ENCODE measurements around the gene OR52B6.
"Not testable (repeated sequence)": the region's sequence is repeated elsewhere in the genome, so short reads cannot be mapped to it uniquely, and the experiment has no call there.

The OR52B6 gene

DNA sequence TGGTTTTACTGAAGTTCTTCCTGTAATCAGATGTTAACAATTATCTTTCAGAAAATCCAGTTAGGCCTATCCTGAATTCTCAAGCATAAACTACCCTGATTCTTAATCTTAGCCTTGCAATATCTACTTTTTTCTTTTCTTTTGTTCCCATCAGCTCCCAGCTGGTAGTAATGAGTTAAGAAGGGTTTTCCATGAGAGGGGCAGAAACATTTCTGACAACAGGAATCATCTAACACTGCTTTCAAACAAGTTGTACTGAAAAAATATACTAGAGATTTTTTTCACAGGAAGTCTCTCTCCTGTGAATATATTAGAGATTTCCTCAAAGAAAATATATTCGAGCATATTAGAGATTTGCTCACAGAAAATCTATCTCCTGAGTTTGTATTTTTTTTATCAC, 12.5 kb downstream of the OR52B6 start:
- Histone ChIP-seq H3K36me3 (ENCODE audit: control insufficient read depth in 2 of 2, insufficient read depth in 2 of 2, low read length in 2 of 2) (no peaks in the 10 kb centered on the region), H3K9ac (ENCODE audit: low read length in 2 of 2) (no peak overlapping the region), H3K9me3 (ENCODE audit: control insufficient read depth in 2 of 2, low read length in 2 of 2) (no peaks in the 10 kb centered on the region), H3K27ac (ENCODE audit: low read length) (no peak overlapping the region), H3K4me3 (ENCODE audit: low read length in 2 of 2) (no peak overlapping the region), H3K4me1 (ENCODE audit: control insufficient read depth, insufficient read depth, low read length) (peaks cover 11% of the 10 kb centered on the region), H3K27me3 (ENCODE audit: control insufficient read depth in 1 of 2, insufficient read depth in 2 of 2, low read length in 2 of 2) (no peaks in the 10 kb centered on the region)

DNA sequence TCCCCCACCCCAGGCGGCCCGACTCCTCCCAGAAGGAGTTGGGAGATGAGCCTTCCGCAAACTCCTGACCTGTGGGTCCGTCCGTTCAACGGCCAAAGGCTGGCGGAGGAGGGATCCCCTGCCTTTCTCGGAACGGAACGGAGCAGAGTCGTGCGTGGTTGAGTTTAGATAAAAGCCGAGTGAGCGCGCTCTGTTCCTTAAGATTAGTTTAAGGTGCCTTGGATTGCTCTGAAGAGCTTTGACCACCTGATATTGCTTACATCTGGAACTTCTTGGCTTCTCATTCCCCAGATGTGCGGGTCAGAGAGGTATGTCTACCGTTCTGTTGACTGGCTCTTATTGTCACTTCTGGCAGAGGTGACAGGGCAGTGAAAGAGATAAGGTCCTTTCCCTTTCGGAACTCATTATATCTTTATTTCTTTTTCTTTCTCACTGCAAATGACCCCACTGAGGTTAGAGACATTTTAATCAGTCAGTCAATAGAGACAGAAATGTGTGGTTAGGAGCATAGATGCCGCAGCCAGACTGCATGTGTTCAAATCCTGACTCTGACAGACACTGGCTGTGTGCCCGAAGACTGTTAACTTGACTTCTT, 16.0 kb downstream of the OR52B6 start, which contains the start of gene TRIM6:
Gene TRIM6 (plus strand): TSS at position 31 of the 595 bp plus-strand sequence. CDS start 261 bp downstream, at position 292.
- peak within 1 kb of the TSS; percentile 80 to 84 for H3K9ac ChIP-seq (ENCODE audit: low read length in 2 of 2)
- peaks cover 21% of the 10 kb centered on the region for H3K4me1 ChIP-seq (ENCODE audit: control insufficient read depth, insufficient read depth, low read length)
- H3K4me3 ChIP-seq (ENCODE audit: low read length in 2 of 2) = peak within 1 kb of the TSS; percentile 77 to 85
- peak within 1 kb of the TSS; percentile 69 for H3K27ac ChIP-seq (ENCODE audit: low read length)
- no peaks in the 10 kb centered on the region for H3K27me3 ChIP-seq (ENCODE audit: control insufficient read depth in 1 of 2, insufficient read depth in 2 of 2, low read length in 2 of 2)
- no peaks in the 10 kb centered on the region for H3K9me3 ChIP-seq (ENCODE audit: control insufficient read depth in 2 of 2, low read length in 2 of 2)
- no peaks in the 10 kb centered on the region for H3K36me3 ChIP-seq (ENCODE audit: control insufficient read depth in 2 of 2, insufficient read depth in 2 of 2, low read length in 2 of 2)

GRCh38 chr11:5597953-5598352, 17.3 kb downstream of the OR52B6 start:
- Histone ChIP-seq H3K4me1 (ENCODE audit: control insufficient read depth, insufficient read depth, low read length) (peaks cover 21% of the 10 kb centered on the region), H3K36me3 (ENCODE audit: control insufficient read depth in 2 of 2, insufficient read depth in 2 of 2, low read length in 2 of 2) (no peaks in the 10 kb centered on the region), H3K27ac (ENCODE audit: low read length) (peak overlapping the region; percentile 37), H3K9me3 (ENCODE audit: control insufficient read depth in 2 of 2, low read length in 2 of 2) (no peaks in the 10 kb centered on the region), H3K9ac (ENCODE audit: low read length in 2 of 2) (no peak overlapping the region), H3K27me3 (ENCODE audit: control insufficient read depth in 1 of 2, insufficient read depth in 2 of 2, low read length in 2 of 2) (no peaks in the 10 kb centered on the region), H3K4me3 (ENCODE audit: low read length in 2 of 2) (peak overlapping the region; percentile 27 to 52)

- peak overlapping the region in 1 of 2 donors; percentile 22 for H3K4me3 ChIP-seq (ENCODE audit: low read length in 2 of 2)
- no peaks in the 10 kb centered on the region for H3K27me3 ChIP-seq (ENCODE audit: control insufficient read depth in 1 of 2, insufficient read depth in 2 of 2, low read length in 2 of 2)
- peak overlapping the region; percentile 86 for H3K27ac ChIP-seq (ENCODE audit: low read length)
- peaks cover 21% of the 10 kb centered on the region for H3K4me1 ChIP-seq (ENCODE audit: control insufficient read depth, insufficient read depth, low read length)
- H3K9ac ChIP-seq (ENCODE audit: low read length in 2 of 2) = peak overlapping the region; percentile 46 to 75
- H3K36me3 ChIP-seq (ENCODE audit: control insufficient read depth in 2 of 2, insufficient read depth in 2 of 2, low read length in 2 of 2) = no peaks in the 10 kb centered on the region
- H3K9me3 ChIP-seq (ENCODE audit: control insufficient read depth in 2 of 2, low read length in 2 of 2) = no peaks in the 10 kb centered on the region
These were observed 19.7 kb downstream of the OR52B6 start for GRCh38 chr11:5600374-5600851.

DNA sequence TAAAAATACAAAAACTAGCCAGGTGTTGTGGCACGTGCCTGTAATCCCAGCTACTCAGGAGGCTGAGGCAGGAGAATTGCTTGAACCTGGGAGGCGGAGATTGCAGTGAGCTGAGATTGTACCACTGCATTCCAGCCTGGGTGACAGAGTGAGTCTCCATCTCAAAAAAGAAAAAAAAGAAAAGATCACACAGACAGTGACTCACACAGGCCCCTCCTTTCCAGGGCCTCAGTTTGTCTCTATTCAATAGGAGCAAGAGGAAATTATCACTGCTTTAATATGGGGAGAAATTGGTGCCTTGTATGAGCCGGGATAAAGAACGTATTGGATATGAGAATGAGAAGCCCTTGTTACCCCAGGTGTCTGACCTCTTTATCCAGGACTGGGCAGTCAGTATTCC, 22.1 kb downstream of the OR52B6 start:
- H3K27ac ChIP-seq (ENCODE audit: low read length) = not testable (repeated sequence)

GRCh38 chr11:5603326-5603725, 22.6 kb downstream of the OR52B6 start:
- Histone ChIP-seq H3K4me1 (ENCODE audit: control insufficient read depth, insufficient read depth, low read length) (peaks cover 14% of the 10 kb centered on the region), H3K27me3 (ENCODE audit: control insufficient read depth in 1 of 2, insufficient read depth in 2 of 2, low read length in 2 of 2) (no peaks in the 10 kb centered on the region), H3K36me3 (ENCODE audit: control insufficient read depth in 2 of 2, insufficient read depth in 2 of 2, low read length in 2 of 2) (no peaks in the 10 kb centered on the region), H3K4me3 (ENCODE audit: low read length in 2 of 2) (no peak overlapping the region), H3K9ac (ENCODE audit: low read length in 2 of 2) (no peak overlapping the region), H3K27ac (ENCODE audit: low read length) (no peak overlapping the region), H3K9me3 (ENCODE audit: control insufficient read depth in 2 of 2, low read length in 2 of 2) (no peaks in the 10 kb centered on the region)

More for the DNA sequence above, 22.1 kb downstream of the OR52B6 start:
- not testable (repeated sequence) for H3K4me3 ChIP-seq (ENCODE audit: low read length in 2 of 2); H3K9me3 ChIP-seq (ENCODE audit: control insufficient read depth in 2 of 2, low read length in 2 of 2); H3K27me3 ChIP-seq (ENCODE audit: control insufficient read depth in 1 of 2, insufficient read depth in 2 of 2, low read length in 2 of 2); H3K9ac ChIP-seq (ENCODE audit: low read length in 2 of 2); H3K36me3 ChIP-seq (ENCODE audit: control insufficient read depth in 2 of 2, insufficient read depth in 2 of 2, low read length in 2 of 2)
- peaks cover 18% of the 10 kb centered on the region for H3K4me1 ChIP-seq (ENCODE audit: control insufficient read depth, insufficient read depth, low read length)

DNA sequence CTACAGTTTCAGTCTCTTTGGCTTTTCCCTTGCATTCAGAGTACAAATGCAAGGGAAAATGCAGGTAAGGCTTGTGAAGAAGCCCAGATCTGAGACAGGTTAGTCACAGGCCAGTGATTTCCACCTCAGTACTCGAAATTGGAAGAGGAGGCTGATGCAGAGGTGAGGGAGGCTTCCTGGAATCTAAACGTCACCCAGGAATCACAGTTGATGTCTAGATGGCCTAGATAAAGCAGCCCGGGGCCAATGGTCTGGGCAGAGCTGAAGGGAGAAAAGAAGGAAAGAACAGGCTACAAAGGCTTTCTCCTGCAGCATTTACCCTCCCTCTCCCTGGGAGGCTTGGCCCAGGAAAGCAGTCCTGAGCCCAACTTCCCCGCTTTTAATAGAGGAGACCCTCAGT, 24.2 kb downstream of the OR52B6 start:
- Histone ChIP-seq H3K4me1 (ENCODE audit: control insufficient read depth, insufficient read depth, low read length) (peaks cover 14% of the 10 kb centered on the region), H3K36me3 (ENCODE audit: control insufficient read depth in 2 of 2, insufficient read depth in 2 of 2, low read length in 2 of 2) (no peaks in the 10 kb centered on the region)

DNA sequence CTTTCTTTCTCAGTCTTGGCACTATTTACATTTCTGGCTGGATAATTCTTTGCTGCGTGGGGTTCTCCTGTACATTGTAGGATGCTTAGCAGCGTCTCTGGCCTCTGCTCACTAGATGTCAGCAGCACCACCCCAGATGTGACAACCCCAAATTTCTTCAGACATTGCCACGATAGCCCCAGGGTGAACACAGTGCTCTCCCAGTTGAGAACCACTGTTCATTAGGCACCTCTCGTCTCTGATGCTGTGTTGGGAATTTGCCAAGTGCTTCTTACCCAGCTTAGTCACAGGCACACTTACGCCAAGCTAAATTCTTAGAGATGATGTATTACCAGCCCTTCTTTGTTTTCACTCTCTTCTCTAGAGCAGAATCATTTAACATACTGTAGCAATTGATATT, 25.2 kb downstream of the OR52B6 start:
- no peak overlapping the region for H3K9ac ChIP-seq (ENCODE audit: low read length in 2 of 2)
- peak overlapping the region; percentile 3 for H3K27ac ChIP-seq (ENCODE audit: low read length)

More for the DNA sequence above, 24.2 kb downstream of the OR52B6 start:
- H3K27ac ChIP-seq (ENCODE audit: low read length) = no peak overlapping the region
- no peak overlapping the region for H3K4me3 ChIP-seq (ENCODE audit: low read length in 2 of 2)
- no peak overlapping the region for H3K9ac ChIP-seq (ENCODE audit: low read length in 2 of 2)
- no peaks in the 10 kb centered on the region for H3K9me3 ChIP-seq (ENCODE audit: control insufficient read depth in 2 of 2, low read length in 2 of 2)
- H3K27me3 ChIP-seq (ENCODE audit: control insufficient read depth in 1 of 2, insufficient read depth in 2 of 2, low read length in 2 of 2) = no peaks in the 10 kb centered on the region

GRCh38 chr11:5608808-5609207, 28.1 kb downstream of the OR52B6 start:
- Histone ChIP-seq H3K4me3 (ENCODE audit: low read length in 2 of 2) (no peak overlapping the region), H3K36me3 (ENCODE audit: control insufficient read depth in 2 of 2, insufficient read depth in 2 of 2, low read length in 2 of 2) (peaks cover 0 to 8% of the 10 kb centered on the region in 2 donors), H3K9ac (ENCODE audit: low read length in 2 of 2) (no peak overlapping the region), H3K27me3 (ENCODE audit: control insufficient read depth in 1 of 2, insufficient read depth in 2 of 2, low read length in 2 of 2) (no peaks in the 10 kb centered on the region), H3K4me1 (ENCODE audit: control insufficient read depth, insufficient read depth, low read length) (peaks cover 5% of the 10 kb centered on the region), H3K27ac (ENCODE audit: low read length) (no peak overlapping the region), H3K9me3 (ENCODE audit: control insufficient read depth in 2 of 2, low read length in 2 of 2) (no peaks in the 10 kb centered on the region)

More for the DNA sequence above, 25.2 kb downstream of the OR52B6 start:
- H3K9me3 ChIP-seq (ENCODE audit: control insufficient read depth in 2 of 2, low read length in 2 of 2) = no peaks in the 10 kb centered on the region
- H3K4me3 ChIP-seq (ENCODE audit: low read length in 2 of 2) = no peak overlapping the region
- H3K4me1 ChIP-seq (ENCODE audit: control insufficient read depth, insufficient read depth, low read length) = peaks cover 9% of the 10 kb centered on the region
- peaks cover 0 to 6% of the 10 kb centered on the region in 2 donors for H3K36me3 ChIP-seq (ENCODE audit: control insufficient read depth in 2 of 2, insufficient read depth in 2 of 2, low read length in 2 of 2)
- H3K27me3 ChIP-seq (ENCODE audit: control insufficient read depth in 1 of 2, insufficient read depth in 2 of 2, low read length in 2 of 2) = no peaks in the 10 kb centered on the region

DNA sequence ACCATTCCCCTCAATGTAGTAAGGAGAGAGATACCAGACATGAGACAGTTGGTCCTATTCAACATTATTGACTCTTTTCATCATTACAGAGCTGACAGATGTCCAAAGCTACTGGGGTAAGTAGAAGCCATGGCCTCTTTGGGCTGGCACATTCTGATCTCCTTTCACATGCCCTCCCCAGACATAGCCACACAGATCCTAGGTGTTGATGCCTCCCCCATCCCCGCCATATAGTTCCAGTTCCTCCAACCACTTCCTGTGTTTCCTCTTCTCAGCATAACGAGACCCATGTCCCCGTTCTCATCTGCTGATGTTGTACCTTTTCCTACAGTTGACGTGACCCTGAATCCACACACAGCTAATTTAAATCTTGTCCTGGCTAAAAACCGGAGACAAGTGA, 29.8 kb downstream of the OR52B6 start:
- no peak overlapping the region for H3K4me3 ChIP-seq (ENCODE audit: low read length in 2 of 2)
- no peak overlapping the region for H3K27ac ChIP-seq (ENCODE audit: low read length)
- peaks cover 5% of the 10 kb centered on the region for H3K4me1 ChIP-seq (ENCODE audit: control insufficient read depth, insufficient read depth, low read length)
- H3K27me3 ChIP-seq (ENCODE audit: control insufficient read depth in 1 of 2, insufficient read depth in 2 of 2, low read length in 2 of 2) = no peaks in the 10 kb centered on the region
- H3K36me3 ChIP-seq (ENCODE audit: control insufficient read depth in 2 of 2, insufficient read depth in 2 of 2, low read length in 2 of 2) = peaks cover 0 to 8% of the 10 kb centered on the region in 2 donors
- H3K9ac ChIP-seq (ENCODE audit: low read length in 2 of 2) = no peak overlapping the region
- H3K9me3 ChIP-seq (ENCODE audit: control insufficient read depth in 2 of 2, low read length in 2 of 2) = no peaks in the 10 kb centered on the region

DNA sequence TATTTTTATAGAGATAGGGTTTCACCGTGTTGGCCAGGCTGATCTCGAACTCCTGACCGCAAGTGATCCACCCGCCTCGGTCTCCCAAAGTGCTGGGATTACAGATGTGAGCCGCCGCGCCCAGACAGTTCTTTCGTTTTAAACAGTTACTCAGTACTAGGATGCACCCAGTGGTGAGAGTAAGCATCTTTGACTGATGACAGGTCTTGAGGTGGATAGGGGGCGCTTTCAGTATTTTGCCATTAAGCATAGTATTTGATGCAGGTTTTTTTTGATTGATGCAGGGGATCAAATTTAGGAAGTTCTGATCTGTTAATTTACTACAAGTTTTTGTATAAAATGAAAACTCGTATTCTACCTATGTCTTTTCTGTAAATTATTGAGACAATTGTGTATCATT, 30.9 kb downstream of the OR52B6 start:
- no peak overlapping the region for H3K4me3 ChIP-seq (ENCODE audit: low read length in 2 of 2)

More for the DNA sequence above, 30.9 kb downstream of the OR52B6 start:
- no peak overlapping the region for H3K27ac ChIP-seq (ENCODE audit: low read length)
- no peaks in the 10 kb centered on the region for H3K9me3 ChIP-seq (ENCODE audit: control insufficient read depth in 2 of 2, low read length in 2 of 2)
- H3K4me1 ChIP-seq (ENCODE audit: control insufficient read depth, insufficient read depth, low read length) = no peaks in the 10 kb centered on the region
- peaks cover 0 to 8% of the 10 kb centered on the region in 2 donors for H3K36me3 ChIP-seq (ENCODE audit: control insufficient read depth in 2 of 2, insufficient read depth in 2 of 2, low read length in 2 of 2)
- H3K9ac ChIP-seq (ENCODE audit: low read length in 2 of 2) = no peak overlapping the region
- no peaks in the 10 kb centered on the region for H3K27me3 ChIP-seq (ENCODE audit: control insufficient read depth in 1 of 2, insufficient read depth in 2 of 2, low read length in 2 of 2)

All from stomach smooth muscle (tissue), 2 donors.